Mucosa of gallbladder (tissue), 1 donor: Measurements from ENCODE around the gene MAP2K6. TPM values are rescaled to one million over a fixed set of nuclear protein-coding genes. Genes with fewer than 3 reads are reported as not detected.
A peak's percentile ranks its signal among the peaks of the same experiment; 100 is the strongest.

Experiments
- DNase-seq: peaks from one replicate; pipeline ENCODE4 v3.0.0-alpha.2; 2020; ENCODE audit warnings: low spot score
- total RNA-seq: library from RNA; stranded (reverse); gene quantifications from one replicate; pipeline ENCODE4 v1.2.1, GENCODE V29; 2021
- donor health status: DM: no; HTN: no; CAD: no.

Gene MAP2K6
- total RNA-seq, 1 donor from 2014 or later, result 20.1 TPM

GRCh38 chr17:69492410-69493071, 78.0 kb downstream of the MAP2K6 start:
- no peak for DNase-seq

- DNase-seq, result no peak
These were observed 81.3 kb downstream of the MAP2K6 start for GRCh38 chr17:69495787-69496186.

- no peak for DNase-seq
These were observed 82.7 kb downstream of the MAP2K6 start for GRCh38 chr17:69497161-69497560.

GRCh38 chr17:69499318-69499717, 84.8 kb downstream of the MAP2K6 start:
- DNase-seq, result no peak

GRCh38 chr17:69500911-69501429, 86.5 kb downstream of the MAP2K6 start:
- DNase-seq, result no peak

- peak; percentile 40 for DNase-seq
These were observed 87.3 kb downstream of the MAP2K6 start for GRCh38 chr17:69501591-69502468.

- DNase-seq, result no peak
These were observed 89.2 kb downstream of the MAP2K6 start for GRCh38 chr17:69503711-69504110.

- no peak for DNase-seq
These were observed 91.2 kb downstream of the MAP2K6 start for GRCh38 chr17:69505740-69506139.

- DNase-seq, result no peak
These were observed 92.0 kb downstream of the MAP2K6 start for GRCh38 chr17:69506489-69506888.

- no peak for DNase-seq
These were observed 94.3 kb downstream of the MAP2K6 start for GRCh38 chr17:69508814-69509213.

- no peak for DNase-seq
These were observed 96.8 kb downstream of the MAP2K6 start for GRCh38 chr17:69511250-69511649.

- DNase-seq, result no peak
These were observed 98.4 kb downstream of the MAP2K6 start for GRCh38 chr17:69512946-69513345.

- no peak for DNase-seq
These were observed 101.7 kb downstream of the MAP2K6 start for GRCh38 chr17:69516225-69516624.

- DNase-seq, result no peak
These were observed 102.4 kb downstream of the MAP2K6 start for GRCh38 chr17:69516911-69517310.

GRCh38 chr17:69518951-69519350, 104.5 kb downstream of the MAP2K6 start:
- DNase-seq, result no peak

GRCh38 chr17:69523244-69523861, 108.9 kb downstream of the MAP2K6 start:
- peak; percentile 36 for DNase-seq

GRCh38 chr17:69524854-69525253, 110.4 kb downstream of the MAP2K6 start:
- DNase-seq, result no peak

- DNase-seq, result peak; percentile 44
These were observed 111.7 kb downstream of the MAP2K6 start for GRCh38 chr17:69525920-69526841.

GRCh38 chr17:69528035-69528434, 113.5 kb downstream of the MAP2K6 start:
- no peak for DNase-seq

GRCh38 chr17:69533481-69534234, 119.2 kb downstream of the MAP2K6 start:
- DNase-seq, result no peak

- no peak for DNase-seq
These were observed 119.7 kb downstream of the MAP2K6 start for GRCh38 chr17:69534235-69534621.
